Measurements from ENCODE around the gene RIN2.

GRCh38 chr20:19779634-19780033 lies 21.6 kb downstream of the RIN2 start:
- TF ChIP-seq POLR2A (IDR thresholded peaks at IDR 0.05): no peak
- TF ChIP-seq CTCF (IDR thresholded peaks at IDR 0.05): no peak

All from Peyer's patch (tissue), 4 donors.